Measurements from ENCODE around the gene PIPOX.
A peak's percentile ranks its signal among the peaks of the same experiment; 100 is the strongest.

PIPOX gene

DNA sequence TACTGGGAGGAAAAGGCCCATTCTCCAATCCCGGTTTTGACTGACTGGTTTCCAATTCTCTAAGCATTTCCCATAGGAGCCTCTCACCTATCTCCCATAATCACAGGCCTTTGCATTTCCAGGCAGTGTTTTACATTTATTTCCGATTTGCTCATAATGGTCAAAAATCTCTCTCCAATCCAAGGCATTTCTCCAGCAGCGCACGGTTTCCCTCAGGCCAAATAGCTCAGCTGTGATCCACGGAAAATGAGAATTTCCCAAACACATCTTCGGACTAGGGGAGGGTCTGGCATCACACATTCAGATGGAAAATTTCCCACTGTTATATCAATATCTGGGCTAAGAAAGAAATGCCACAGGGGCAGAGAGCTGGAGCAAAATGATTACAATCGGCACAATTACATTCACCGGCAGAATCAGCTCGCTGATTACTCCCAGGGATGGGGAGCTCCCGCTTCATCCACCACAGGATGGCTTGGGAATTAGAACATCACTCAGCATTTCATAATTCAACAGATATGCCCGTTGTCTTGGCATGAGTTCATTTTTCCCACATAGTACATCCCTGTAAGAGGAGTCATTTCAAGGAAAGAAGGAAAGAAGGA is 6.7 kb downstream of the PIPOX start:
- DNase-seq: no peak

DNA sequence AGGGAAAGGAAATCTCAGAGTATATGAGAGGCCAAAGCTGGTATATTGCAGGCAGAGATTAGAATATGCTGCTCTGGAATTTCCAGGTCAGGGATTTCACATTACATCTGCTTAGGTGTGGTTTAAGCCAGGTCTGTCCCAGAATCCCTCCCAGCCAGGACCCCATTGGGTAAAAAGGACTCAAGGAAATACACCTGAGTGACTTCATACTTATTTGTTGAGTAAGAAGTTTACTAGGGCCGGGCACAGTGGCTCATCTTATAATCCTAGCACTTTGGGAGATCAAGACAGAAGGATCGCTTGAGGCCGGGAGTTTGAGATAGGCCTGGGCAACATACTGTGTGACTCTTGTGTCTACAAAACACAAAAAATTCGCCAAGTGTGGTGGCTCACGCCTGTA is 7.2 kb downstream of the PIPOX start:
- DNase-seq: no peak

DNA sequence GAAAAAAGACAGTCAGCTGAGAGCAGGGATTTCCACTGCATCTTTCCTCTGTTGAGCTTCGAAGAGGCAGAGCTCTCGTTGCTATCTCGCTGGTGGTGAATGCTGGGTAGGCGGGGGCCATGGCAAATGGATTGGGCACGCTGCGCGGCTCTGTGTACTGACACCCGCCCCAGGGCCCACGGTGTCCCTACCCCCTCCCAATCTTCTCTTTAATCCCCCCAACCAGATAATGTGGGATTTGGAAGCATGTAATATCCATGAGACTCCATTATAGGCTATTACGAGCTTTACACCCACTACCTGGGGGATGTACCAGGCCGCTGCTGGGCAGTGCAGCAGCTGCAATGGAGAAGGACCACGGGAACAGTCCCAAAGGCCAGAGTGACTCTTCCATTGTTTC is 8.3 kb downstream of the PIPOX start:
- no peak for DNase-seq

GRCh38 chr17:29051731-29052130 is 8.8 kb downstream of the PIPOX start:
- no peak for DNase-seq

DNA sequence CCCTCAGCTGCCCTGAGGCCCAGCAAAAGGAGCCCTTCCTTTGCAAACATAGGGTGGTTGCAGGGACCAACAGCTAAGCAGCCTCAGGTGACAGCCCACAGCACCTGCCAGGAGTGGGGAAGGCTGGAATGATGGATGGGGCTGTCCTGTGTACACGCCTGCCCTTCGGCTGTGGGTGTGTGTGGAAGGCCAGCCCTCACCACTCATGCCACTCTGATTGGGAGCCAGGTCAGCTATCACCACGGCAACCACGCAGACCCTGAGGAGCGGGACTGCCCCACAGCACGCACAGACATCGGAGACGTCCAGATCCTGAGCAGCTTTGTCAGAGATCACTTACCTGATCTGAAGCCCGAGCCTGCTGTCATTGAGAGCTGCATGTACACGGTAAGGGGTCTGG is 11.9 kb downstream of the PIPOX start:
- peak; percentile 23 for DNase-seq

DNA sequence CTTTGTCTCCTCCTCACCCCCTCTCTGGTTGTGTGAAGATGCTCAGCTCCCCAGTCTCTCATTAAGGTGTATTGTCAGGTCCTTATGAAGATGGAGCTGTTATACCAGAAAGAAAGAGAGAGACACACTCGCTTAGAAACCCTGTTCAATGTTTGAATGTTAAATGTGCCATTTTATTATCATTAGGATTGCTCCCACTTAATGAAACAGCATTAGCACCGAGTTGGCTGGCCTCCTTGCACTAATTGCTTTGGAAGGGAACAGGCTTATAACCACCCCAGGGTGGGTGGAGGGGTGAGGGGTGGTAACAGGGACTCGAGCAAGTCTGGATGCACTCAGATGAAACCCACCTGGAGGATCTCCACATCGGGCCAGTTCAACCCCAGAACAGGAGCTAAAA is 14.4 kb downstream of the PIPOX start:
- no peak for DNase-seq

GRCh38 chr17:29058391-29058790 is 15.4 kb downstream of the PIPOX start:
- no peak for DNase-seq

DNA sequence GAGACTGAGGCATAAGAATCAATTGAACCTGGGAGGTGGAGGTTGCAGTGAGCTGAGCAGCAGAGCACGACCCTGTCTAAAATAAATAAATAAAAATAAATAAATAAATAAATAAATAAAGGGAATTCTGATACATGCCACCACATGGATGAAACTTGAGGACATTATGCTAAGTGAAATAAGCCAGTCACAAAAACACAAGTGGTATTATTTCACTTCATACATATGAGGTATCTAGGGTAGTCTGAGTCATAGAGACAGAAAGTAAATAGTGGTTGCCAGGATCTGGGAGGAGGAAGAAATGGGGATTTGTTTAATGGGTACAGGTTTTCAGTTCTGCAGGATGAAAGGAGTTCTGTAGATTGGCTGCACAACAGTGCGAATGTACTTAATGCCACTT is 16.3 kb downstream of the PIPOX start:
- DNase-seq: no peak

- no peak for DNase-seq
Observed at GRCh38 chr17:29060475-29060874, 17.5 kb downstream of the PIPOX start.

GRCh38 chr17:29061036-29061435 is 18.1 kb downstream of the PIPOX start:
- no peak for DNase-seq

DNA sequence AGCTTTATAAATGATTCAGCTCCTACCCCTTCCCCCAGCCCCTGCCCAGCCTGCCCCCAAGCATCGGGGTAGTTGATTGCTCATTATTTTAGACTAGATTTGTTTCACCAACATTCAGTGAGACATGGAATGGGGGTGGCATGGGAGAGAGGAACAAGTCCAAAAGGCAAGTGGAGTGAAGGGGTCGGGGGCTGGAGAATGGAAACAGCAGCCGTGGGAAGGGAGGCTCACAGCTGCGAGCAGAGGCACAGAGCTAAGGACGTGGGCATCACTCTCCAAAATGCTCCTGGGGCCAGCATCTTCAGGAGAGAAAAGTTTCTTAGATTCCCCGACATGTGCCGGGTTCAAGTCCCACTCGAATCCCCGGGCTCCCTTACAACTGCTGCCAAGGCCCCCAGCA is 19.3 kb downstream of the PIPOX start:
- no peak for DNase-seq

GRCh38 chr17:29063992-29064391 is 21.1 kb downstream of the PIPOX start:
- no peak for DNase-seq

DNA sequence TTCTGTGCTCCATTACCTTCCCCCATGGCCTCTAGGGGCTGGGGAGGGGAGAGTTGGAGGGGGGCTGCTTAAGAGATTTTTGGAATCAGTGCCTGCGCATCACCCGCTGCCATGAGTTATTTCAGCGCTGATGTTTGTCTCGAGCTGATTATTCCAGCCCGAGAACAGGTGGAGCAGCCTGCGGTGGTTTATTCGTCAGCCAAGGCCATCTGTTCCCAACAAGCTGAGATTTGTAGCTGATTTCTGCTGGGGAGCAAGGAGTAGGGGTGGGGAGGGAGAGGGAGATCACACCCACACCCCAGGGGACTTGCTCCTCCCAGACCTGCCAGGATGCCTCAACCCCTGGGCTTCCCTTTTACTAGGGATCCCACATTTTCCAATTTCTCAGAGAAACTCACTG is 23.1 kb downstream of the PIPOX start:
- DNase-seq: no peak

DNA sequence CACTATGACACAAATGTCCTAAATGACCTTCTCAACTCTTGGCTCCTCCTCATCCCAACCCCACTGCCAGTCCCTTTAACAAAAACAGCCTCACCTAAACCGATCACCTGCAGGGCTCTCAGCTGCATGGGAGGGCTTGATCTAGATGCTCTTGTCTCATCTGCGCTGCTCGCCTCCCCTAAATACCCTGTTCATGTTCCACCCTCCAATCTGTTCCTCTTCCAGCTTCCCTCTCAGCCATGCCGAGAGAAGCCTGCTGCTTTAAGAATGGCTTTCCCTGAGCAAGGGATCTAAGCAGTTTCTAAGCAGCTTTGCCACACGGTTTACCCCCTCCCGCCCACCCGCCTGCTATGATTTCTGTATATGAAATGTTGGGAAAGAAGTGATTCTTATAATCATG is 23.7 kb downstream of the PIPOX start:
- DNase-seq: no peak

DNA sequence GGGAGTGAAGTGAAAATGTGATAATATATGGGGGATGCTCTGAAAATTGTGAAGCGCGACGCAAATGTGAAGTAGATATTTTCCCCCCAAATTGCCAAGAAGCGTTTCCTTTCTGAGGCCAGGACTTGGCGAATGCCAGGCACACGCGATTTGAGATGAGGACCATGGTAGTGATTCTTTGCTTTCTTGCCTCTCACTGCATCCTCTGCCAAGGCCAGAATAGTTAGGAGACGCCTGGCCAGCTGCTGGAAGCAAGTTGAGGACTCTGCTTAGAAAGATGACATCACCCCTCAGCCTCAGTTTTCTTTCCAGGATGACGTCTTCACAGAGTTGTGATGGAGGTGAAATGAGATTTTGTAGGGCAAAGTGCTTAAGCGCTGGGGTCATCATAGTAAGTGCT is 25.9 kb downstream of the PIPOX start:
- DNase-seq: no peak

DNA sequence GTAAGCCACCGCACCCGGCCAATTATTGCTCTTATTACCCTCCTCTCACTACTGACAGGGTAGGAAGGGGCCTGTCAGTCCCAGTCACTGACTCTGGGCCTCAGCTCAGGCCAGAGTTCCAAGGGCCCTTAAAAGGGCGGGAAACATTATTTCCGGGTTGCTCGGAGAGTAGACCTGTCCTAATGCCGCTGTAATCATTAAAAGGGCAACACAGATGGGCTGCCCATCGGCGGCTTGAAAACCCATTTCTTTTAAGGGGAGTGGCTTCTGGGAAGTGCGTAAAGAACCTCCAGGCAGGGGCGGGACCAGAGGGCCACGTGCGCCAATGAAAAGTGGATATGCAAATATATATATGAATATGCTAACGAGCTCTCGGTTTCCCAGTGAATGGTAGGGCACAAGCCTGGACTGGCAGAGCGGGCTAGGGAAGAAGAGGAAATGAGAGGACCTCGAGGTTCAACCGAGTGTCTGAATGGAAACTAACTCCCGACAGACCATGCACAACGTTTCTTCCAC is 26.6 kb downstream of the PIPOX start:
- DNase-seq: no peak

DNA sequence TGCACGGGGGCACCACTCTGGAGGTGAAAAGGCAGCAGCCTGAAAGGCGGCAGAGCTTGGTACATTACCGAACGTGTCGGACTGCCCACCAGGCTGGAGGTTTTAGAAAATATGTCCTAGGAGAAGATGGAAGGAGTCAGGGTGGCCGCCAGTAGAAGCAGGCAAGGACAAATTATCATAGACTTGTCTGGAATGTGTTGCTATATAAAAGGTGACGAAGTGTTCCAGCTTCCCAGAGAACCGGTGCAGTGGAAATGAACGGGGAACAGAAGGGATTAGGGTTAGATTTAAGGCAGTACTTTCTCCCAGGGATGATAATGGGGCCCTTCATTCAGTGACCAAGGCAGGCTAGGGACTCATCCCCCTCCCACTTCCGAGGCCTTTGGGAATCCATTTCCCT is 27.4 kb downstream of the PIPOX start:
- DNase-seq: no peak

GRCh38 chr17:29070781-29071180 is 27.8 kb downstream of the PIPOX start:
- DNase-seq: no peak

DNA sequence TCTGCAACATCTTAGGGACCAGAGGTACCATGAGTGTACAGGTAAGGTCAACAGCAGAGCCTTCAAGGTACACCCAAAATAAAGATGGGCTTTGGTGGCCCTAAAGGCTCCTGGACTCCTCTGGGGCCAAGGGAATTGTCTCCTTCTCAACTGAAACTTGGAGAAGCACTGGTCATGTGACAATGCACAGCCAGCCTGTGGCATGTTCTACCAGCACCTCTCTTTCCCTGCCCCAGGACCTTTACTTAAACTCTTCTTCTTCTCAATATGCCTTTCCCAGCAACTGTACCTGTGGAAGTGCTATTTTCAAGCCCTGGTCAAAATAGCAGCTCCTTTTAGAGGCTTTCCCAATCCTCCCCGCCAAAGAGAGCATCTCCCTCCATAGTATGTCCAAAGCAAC is 28.4 kb downstream of the PIPOX start:
- no peak for DNase-seq

DNA sequence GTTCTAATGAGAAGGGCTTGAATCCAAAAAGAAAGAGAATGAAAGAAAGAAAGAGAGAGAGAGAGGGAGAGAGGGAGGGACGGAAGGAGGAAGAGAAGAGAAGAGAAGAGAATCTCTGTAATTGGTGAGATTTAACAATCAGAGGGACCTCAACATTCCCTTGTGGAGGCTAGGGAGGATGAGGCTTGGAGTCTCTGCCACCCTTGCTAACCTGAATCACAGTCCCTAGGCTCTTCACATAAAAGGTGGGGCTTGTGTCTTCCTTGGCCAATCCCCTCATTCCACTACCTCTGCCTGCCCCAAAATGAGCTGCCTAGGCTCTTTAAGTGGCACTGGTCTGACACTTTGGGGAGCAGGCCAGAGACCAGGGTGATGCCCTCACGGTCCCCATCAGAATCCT is 30.1 kb downstream of the PIPOX start:
- DNase-seq: no peak

- no peak for DNase-seq
Observed at GRCh38 chr17:29073520-29073919, 30.6 kb downstream of the PIPOX start.

- DNase-seq: no peak
Observed at GRCh38 chr17:29074488-29074887, 31.5 kb downstream of the PIPOX start.

DNA sequence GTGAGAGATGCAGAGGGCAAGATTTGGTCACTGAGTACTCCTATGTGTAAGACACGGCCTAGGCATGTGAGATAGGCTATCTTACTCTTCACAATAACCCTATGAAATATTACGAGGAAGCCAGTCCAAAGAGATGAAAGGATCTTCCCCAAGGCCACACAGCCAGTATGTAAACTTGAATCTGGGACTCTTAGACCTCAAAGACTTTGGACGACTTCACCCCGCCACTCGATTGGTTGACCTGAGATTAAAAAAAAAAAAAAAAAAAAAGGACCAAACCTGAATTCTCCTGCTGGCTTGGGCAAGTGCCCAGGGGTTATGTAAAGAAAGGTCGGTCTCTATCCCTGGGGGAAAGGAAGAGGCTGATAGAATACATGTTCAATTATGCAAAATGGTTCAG is 33.1 kb downstream of the PIPOX start:
- DNase-seq: no peak

GRCh38 chr17:29076722-29077121 is 33.8 kb downstream of the PIPOX start:
- DNase-seq: no peak

GRCh38 chr17:29077320-29077719 is 34.4 kb downstream of the PIPOX start:
- DNase-seq: no peak

Data from NCI-H146 (cell line).